GM06990 (cell line): ENCODE data around the gene CLDN4.

Experiments
- DNase-seq: peaks from one replicate; pipeline ENCODE4 v3.0.0-alpha.2; 2011; ENCODE audit not compliant: insufficient read length; ENCODE audit errors: extremely low read depth
- H3K27me3 ChIP-seq: replicated peaks from 2 replicates; pipeline ENCODE4 v1.6.0; 2011; ENCODE audit warnings: low read length; ENCODE audit not compliant: control insufficient read depth, insufficient read depth
- H3K36me3 ChIP-seq: 2 replicates; pipeline ENCODE4 v1.5.1; 2011; ENCODE audit warnings: low read length; ENCODE audit not compliant: control insufficient read depth, insufficient read depth
- H3K4me3 ChIP-seq: replicated peaks from 2 replicates; pipeline ENCODE4 v1.5.1; 2011; ENCODE audit warnings: low read depth, mild to moderate bottlenecking, control low read depth, low read length
- CTCF ChIP-seq: IDR thresholded peaks from 2 replicates; pipeline ENCODE4 v1.5.1; 2011; ENCODE audit warnings: low read length, control low read depth, mild to moderate bottlenecking, inconsistent platforms; ENCODE audit not compliant: insufficient read depth, poor library complexity, severe bottlenecking

CLDN4 gene

GRCh38 chr7:73822319-73823173 is 8.2 kb upstream of the CLDN4 start:
- TF ChIP-seq CTCF = no peak
- H3K27me3 ChIP-seq = no peaks in the 10 kb centered on the region; the same call in 1 of the 2 replicates
- no peak overlapping the region for H3K4me3 ChIP-seq
- H3K36me3 ChIP-seq = no peaks in the 10 kb centered on the region
- DNase-seq = no peak

- no peak for TF ChIP-seq CTCF
- H3K27me3 ChIP-seq = no peaks in the 10 kb centered on the region; the same call in 1 of the 2 replicates
- no peaks in the 10 kb centered on the region for H3K36me3 ChIP-seq
- H3K4me3 ChIP-seq = no peak overlapping the region
- no peak for DNase-seq
Observed at GRCh38 chr7:73823257-73823656, 7.5 kb upstream of the CLDN4 start.

DNA sequence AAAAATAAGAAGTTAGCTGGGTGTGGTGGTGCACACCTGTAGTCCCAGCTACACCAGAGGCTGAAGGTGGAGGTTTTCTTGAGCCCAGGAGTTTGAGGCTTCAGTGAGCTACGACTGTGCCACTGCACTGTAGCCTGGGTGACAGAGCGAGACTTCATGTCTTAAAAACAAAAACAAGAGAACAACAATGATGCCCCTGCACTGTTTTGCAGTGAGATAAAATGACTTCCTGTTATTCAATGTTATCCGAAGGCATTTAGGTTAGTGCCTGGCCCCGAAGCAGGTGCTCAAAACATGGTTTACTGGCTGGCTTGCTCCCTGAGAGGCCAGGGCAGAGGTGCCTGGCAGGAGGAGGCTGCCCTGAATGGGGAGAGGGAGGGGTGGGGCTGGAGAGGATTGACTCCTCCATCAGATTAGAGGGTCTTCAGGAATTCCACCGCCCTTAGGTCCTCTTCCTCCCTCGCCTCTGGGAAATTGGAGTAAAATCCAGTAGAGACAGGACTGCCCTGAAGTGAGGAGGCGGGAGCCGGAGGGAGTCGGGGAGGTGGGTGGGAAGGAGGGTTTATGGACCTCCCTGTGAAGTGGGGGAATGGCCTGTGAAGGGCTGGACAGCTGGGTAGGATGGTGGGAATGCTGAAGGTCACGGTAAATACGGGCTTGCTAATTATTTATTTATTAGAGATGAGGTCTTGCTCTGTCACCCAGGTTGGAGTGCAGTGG is 6.8 kb upstream of the CLDN4 start:
- no peak for TF ChIP-seq CTCF
- H3K36me3 ChIP-seq = no peaks in the 10 kb centered on the region
- H3K4me3 ChIP-seq = no peak overlapping the region
- DNase-seq = no peak
- H3K27me3 ChIP-seq = no peaks in the 10 kb centered on the region; the same call in 1 of the 2 replicates

DNA sequence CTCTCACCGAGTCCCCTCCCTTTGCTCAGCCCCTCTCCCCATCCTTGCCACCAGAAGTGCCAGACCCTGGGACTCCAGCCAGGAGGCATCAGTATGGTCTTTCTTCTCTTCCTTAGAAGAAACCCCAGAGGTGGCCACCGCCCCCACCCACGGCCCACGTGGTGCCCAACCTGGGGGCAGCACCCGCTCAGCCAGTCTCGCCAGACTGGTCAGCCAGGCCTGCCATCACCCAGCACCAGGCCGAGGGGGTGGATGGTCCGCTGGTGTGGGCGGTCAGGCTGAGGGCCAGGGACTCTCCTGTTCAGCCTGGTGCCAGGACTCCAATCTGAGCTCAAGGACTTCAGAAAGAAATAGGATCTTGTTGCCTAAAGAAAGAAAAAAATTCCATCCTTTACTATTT is 5.8 kb upstream of the CLDN4 start:
- H3K4me3 ChIP-seq = no peak overlapping the region
- no peak for DNase-seq
- H3K36me3 ChIP-seq = no peaks in the 10 kb centered on the region
- no peaks in the 10 kb centered on the region; the same call in 1 of the 2 replicates for H3K27me3 ChIP-seq
- TF ChIP-seq CTCF = no peak

GRCh38 chr7:73827567-73828106 is 3.2 kb upstream of the CLDN4 start:
- DNase-seq = no peak
- no peak overlapping the region for H3K4me3 ChIP-seq
- no peak for TF ChIP-seq CTCF
- no peaks in the 10 kb centered on the region for H3K36me3 ChIP-seq
- no peaks in the 10 kb centered on the region; the same call in 1 of the 2 replicates for H3K27me3 ChIP-seq
